Ascending aorta (tissue), 2 donors: Measurements from ENCODE around the gene MYBPC2. TPM values are rescaled to one million over a fixed set of nuclear protein-coding genes. Genes with fewer than 3 reads are reported as not detected.

Experiments
- DNase-seq, 2 donors: peaks; one replicate each; pipeline ENCODE4 v3.0.0-alpha.2; 2019; ENCODE audit warnings: low spot score in 2 of 2
- H3K27ac ChIP-seq, 2 donors: fragments of 200-600 bp; sonication (generic); one replicate each; pipeline ENCODE4 v1.5.1; 2016 to 2017; ENCODE audit warnings: mild to moderate bottlenecking in 1 of 2
- H3K27me3 ChIP-seq: fragments of 200-600 bp; sonication (generic); one replicate; pipeline ENCODE4 v1.5.1; 2017
- H3K36me3 ChIP-seq, 2 donors: fragments of 200-600 bp; sonication (generic); one replicate each; pipeline ENCODE4 v1.5.1; 2016
- H3K4me1 ChIP-seq, 2 donors: fragments of 200-600 bp; sonication (generic); one replicate each; pipeline ENCODE4 v1.5.1; 2016 to 2017; ENCODE audit warnings: mild to moderate bottlenecking in 1 of 2
- H3K4me3 ChIP-seq, 2 donors: fragments of 200-600 bp; sonication (generic); one replicate each; pipeline ENCODE4 v1.5.1; 2016 to 2017; ENCODE audit warnings: mild to moderate bottlenecking in 1 of 2
- H3K9me3 ChIP-seq, 2 donors: fragments of 200-600 bp; sonication (generic); one replicate each; pipeline ENCODE4 v1.5.1; 2016
- CTCF ChIP-seq, 3 experiments: fragments of 200-600 bp in 2 of 3; fragments of 450-650 bp in 1 of 3; sonication (generic) in 2 of 3; IDR thresholded peaks; one replicate each; pipeline ENCODE4 v1.5.1; 2016 to 2019; ENCODE audit warnings: antibody characterized with exemption in 3 of 3, mild to moderate bottlenecking in 1 of 3, moderate library complexity in 1 of 3
- intact Hi-C: fragments of 100-400 bp; cut with DNase I; formaldehyde crosslinking; loops from one replicate; pipeline ENCODE4 v1.15.1; 2023
- total RNA-seq: library from RNA; depleted of rRNA; stranded (reverse); fragments of >200 nt; gene quantifications from one replicate; pipeline ENCODE4 v1.1.0, GENCODE V29; 2016

MYBPC2 gene
- total RNA-seq, 1 donor from 2014 or later: not detected

- DNase-seq: no peak
- Histone ChIP-seq H3K9me3 (no peaks in the 10 kb centered on the region), H3K4me3 (no peak overlapping the region), H3K27me3 (peaks cover 5% of the 10 kb centered on the region), H3K36me3 (no peaks in the 10 kb centered on the region), H3K27ac (no peak overlapping the region), H3K4me1 (no peaks in the 10 kb centered on the region)
- intact Hi-C loops: loop anchor here (2.0 kb wide), 1 partner anchor 91 kb away; no protein-coding TSS in a partner anchor
- TF ChIP-seq CTCF (IDR thresholded peaks at IDR 0.05): no peak
Observed at GRCh38 chr19:50459638-50460037, 26.9 kb downstream of the MYBPC2 start.

- no peaks in the 10 kb centered on the region for H3K4me1 ChIP-seq
- no peak for TF ChIP-seq CTCF (IDR thresholded peaks at IDR 0.05)
- peaks cover 5% of the 10 kb centered on the region for H3K27me3 ChIP-seq
- DNase-seq: no peak
- no peak overlapping the region for H3K4me3 ChIP-seq
- intact Hi-C loops: loop anchor here (2.0 kb wide), 1 partner anchor 91 kb away; no protein-coding TSS in a partner anchor
- no peaks in the 10 kb centered on the region for H3K9me3 ChIP-seq
- H3K36me3 ChIP-seq: no peaks in the 10 kb centered on the region
- no peak overlapping the region for H3K27ac ChIP-seq
Observed at GRCh38 chr19:50460161-50460765, 27.6 kb downstream of the MYBPC2 start.

- intact Hi-C loops: loop anchor here (2.0 kb wide), 1 partner anchor 92 kb away; no protein-coding TSS in a partner anchor
- H3K27ac ChIP-seq: no peak overlapping the region
- no peaks in the 10 kb centered on the region for H3K36me3 ChIP-seq
- peaks cover 5% of the 10 kb centered on the region for H3K27me3 ChIP-seq
- no peak overlapping the region for H3K4me3 ChIP-seq
- TF ChIP-seq CTCF (IDR thresholded peaks at IDR 0.05): peak; percentile 53 to 63 (median 57)
- no peak for DNase-seq
- no peaks in the 10 kb centered on the region for H3K4me1 ChIP-seq
- H3K9me3 ChIP-seq: no peaks in the 10 kb centered on the region
Observed at GRCh38 chr19:50461066-50461875, 28.6 kb downstream of the MYBPC2 start.

- Histone ChIP-seq H3K4me1 (no peaks in the 10 kb centered on the region), H3K27me3 (peaks cover under 1% of the 10 kb centered on the region), H3K27ac (no peak overlapping the region), H3K36me3 (no peaks in the 10 kb centered on the region), H3K9me3 (no peaks in the 10 kb centered on the region), H3K4me3 (no peak overlapping the region)
- no peak for DNase-seq
- intact Hi-C loops: no loop called here
- no peak for TF ChIP-seq CTCF (IDR thresholded peaks at IDR 0.05)
Observed at GRCh38 chr19:50462970-50463369, 30.3 kb downstream of the MYBPC2 start.

- Histone ChIP-seq H3K27me3 (no peaks in the 10 kb centered on the region), H3K9me3 (no peaks in the 10 kb centered on the region), H3K36me3 (no peaks in the 10 kb centered on the region), H3K27ac (no peak overlapping the region), H3K4me1 (no peaks in the 10 kb centered on the region), H3K4me3 (no peak overlapping the region)
- intact Hi-C loops: no loop called here
- no peak for TF ChIP-seq CTCF (IDR thresholded peaks at IDR 0.05)
- no peak for DNase-seq
Observed at GRCh38 chr19:50464348-50464747, 31.7 kb downstream of the MYBPC2 start.
